Lower leg skin (tissue), 3 donors: ENCODE measurements around the gene GGT6.

Experiments used
- POLR2A ChIP-seq, 2 donors: fragments of 450-650 bp; IDR thresholded peaks; one replicate each; pipeline ENCODE4 v1.6.1; 2016 to 2017; ENCODE audit warnings: antibody characterized with exemption in 2 of 2, mild to moderate bottlenecking in 1 of 2, moderate library complexity in 1 of 2
- TF ChIP-seq, protein P1 (sequence below), 3 donors: fragments of 450-650 bp; IDR thresholded peaks; one replicate each; pipeline ENCODE4 v1.5.1; 2016; ENCODE audit warnings: antibody characterized with exemption in 3 of 3, mild to moderate bottlenecking in 3 of 3, moderate library complexity in 2 of 3

DNA sequence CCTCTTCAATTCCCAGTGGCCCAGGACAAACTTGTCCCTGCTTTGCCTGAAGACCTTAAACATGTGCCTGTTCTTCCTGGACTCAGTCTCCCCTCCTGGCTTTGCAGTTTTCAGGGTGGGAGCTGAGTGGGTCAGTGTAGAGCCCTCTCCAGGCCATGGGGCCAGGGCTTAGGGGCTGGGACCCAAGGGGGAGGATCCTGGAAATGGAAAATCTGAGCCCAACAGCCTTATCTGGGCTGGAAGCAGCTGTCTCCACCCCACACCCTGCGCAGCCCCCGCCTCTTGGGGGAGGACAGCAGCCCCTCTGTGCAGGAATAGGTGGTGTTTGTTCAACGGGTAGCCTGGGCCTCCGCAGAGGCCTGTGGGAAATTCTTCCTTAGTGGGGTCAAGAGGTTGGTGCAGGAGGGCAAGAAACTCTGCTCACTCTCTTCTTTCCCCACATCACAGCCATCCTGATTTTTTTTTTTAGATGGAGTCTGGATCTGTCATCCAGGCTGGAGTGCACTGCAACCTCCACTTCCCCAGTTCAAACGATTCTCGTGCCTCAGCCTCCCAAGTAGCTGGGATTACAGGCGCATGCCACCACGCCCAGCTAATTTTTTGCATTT is 17.1 kb upstream of the GGT6 start:
- TF ChIP-seq, protein P1, sequence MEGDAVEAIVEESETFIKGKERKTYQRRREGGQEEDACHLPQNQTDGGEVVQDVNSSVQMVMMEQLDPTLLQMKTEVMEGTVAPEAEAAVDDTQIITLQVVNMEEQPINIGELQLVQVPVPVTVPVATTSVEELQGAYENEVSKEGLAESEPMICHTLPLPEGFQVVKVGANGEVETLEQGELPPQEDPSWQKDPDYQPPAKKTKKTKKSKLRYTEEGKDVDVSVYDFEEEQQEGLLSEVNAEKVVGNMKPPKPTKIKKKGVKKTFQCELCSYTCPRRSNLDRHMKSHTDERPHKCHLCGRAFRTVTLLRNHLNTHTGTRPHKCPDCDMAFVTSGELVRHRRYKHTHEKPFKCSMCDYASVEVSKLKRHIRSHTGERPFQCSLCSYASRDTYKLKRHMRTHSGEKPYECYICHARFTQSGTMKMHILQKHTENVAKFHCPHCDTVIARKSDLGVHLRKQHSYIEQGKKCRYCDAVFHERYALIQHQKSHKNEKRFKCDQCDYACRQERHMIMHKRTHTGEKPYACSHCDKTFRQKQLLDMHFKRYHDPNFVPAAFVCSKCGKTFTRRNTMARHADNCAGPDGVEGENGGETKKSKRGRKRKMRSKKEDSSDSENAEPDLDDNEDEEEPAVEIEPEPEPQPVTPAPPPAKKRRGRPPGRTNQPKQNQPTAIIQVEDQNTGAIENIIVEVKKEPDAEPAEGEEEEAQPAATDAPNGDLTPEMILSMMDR (IDR thresholded peaks at IDR 0.05) = no peak
- TF ChIP-seq POLR2A (IDR thresholded peaks at IDR 0.05) = no peak
